Hepatocyte (in vitro differentiated cells): ENCODE measurements around the gene PARD3B.

ENCODE experiments used
- EZH2 ChIP-seq: fragments of 200-600 bp; sonication (generic); IDR thresholded peaks from 2 replicates; pipeline ENCODE4 v1.6.1; 2016; ENCODE audit warnings: antibody characterized with exemption, mild to moderate bottlenecking, borderline replicate concordance
- EZH2phosphoT487 ChIP-seq: fragments of 200-600 bp; sonication (generic); IDR thresholded peaks from one replicate; pipeline ENCODE4 v1.6.1; 2018; ENCODE audit warnings: antibody characterized with exemption, mild to moderate bottlenecking, low read depth, moderate library complexity; ENCODE audit not compliant: unreplicated experiment, severe bottlenecking
- TF ChIP-seq, protein P1 (sequence below): fragments of 200-600 bp; sonication (generic); IDR thresholded peaks from 2 replicates; pipeline ENCODE4 v1.5.1; 2016; ENCODE audit warnings: antibody characterized with exemption, mild to moderate bottlenecking; ENCODE audit not compliant: poor library complexity

DNA sequence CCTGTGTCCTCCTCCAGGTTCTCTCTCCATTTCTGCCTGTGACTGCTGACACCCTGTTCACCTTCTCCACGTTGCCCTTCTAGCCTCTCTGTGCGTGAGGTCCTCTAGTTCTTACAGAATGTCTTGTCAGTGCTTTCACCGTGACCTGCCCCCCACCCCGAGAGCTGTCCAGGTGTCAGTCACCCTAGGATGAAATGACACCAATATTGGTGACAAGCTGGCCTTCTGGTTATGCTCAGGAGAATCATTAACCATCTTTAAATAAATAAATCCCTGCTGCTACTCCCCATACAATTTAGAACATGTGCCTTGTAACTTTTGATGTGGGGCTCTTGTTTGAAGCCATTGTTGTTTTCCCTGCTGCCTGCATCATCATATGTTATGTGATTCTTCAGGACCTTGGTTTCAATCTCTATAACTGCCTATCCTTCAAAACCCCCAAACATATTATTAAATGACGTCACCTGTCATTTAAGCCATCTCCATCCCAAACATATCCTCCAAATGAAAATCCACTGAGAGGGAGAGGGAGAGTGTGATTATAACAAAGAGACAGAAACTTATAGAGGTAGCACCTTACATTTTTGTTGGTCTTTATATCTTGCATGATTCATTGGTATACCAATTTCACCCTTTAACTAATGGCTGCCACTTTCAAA is 496.3 kb downstream of the PARD3B start:
- TF ChIP-seq, protein P1, sequence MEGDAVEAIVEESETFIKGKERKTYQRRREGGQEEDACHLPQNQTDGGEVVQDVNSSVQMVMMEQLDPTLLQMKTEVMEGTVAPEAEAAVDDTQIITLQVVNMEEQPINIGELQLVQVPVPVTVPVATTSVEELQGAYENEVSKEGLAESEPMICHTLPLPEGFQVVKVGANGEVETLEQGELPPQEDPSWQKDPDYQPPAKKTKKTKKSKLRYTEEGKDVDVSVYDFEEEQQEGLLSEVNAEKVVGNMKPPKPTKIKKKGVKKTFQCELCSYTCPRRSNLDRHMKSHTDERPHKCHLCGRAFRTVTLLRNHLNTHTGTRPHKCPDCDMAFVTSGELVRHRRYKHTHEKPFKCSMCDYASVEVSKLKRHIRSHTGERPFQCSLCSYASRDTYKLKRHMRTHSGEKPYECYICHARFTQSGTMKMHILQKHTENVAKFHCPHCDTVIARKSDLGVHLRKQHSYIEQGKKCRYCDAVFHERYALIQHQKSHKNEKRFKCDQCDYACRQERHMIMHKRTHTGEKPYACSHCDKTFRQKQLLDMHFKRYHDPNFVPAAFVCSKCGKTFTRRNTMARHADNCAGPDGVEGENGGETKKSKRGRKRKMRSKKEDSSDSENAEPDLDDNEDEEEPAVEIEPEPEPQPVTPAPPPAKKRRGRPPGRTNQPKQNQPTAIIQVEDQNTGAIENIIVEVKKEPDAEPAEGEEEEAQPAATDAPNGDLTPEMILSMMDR = no peak
- no peak for TF ChIP-seq EZH2phosphoT487
- TF ChIP-seq EZH2 = no peak
